Natural killer cell (primary cell): Measurements from ENCODE around the gene CLINT1. TPM values are rescaled to one million over a fixed set of nuclear protein-coding genes. Genes with fewer than 3 reads are reported as not detected.

Source experiments
- ATAC-seq, 3 donors: fragments of 150-1000 bp in 2 of 3; fragments of 200-7000 bp in 1 of 3; cut with Tn5 transposase; 1 replicate in 1 of 3; 2 replicates in 2 of 3; pipeline ENCODE4 v1.10.0; 2021; ENCODE audit warnings: mild to moderate bottlenecking in 2 of 3, moderate library complexity in 2 of 3
- DNase-seq, 2 donors: peaks; one replicate each; pipeline versions ENCODE4 v3.0.0 to v3.0.0-alpha.2; 2013 to 2021; ENCODE audit warnings: mixed read lengths in 1 of 2
- H3K27ac ChIP-seq: one replicate; pipeline ENCODE4 v1.5.1; 2013; ENCODE audit warnings: mild to moderate bottlenecking, low read length
- H3K27me3 ChIP-seq: one replicate; pipeline ENCODE4 v1.6.1; 2013; ENCODE audit warnings: low read length; ENCODE audit not compliant: control insufficient read depth, insufficient read depth
- H3K36me3 ChIP-seq: one replicate; pipeline ENCODE4 v1.6.1; 2013; ENCODE audit warnings: low read length; ENCODE audit not compliant: control insufficient read depth, insufficient read depth
- H3K4me1 ChIP-seq: one replicate; pipeline ENCODE4 v1.6.1; 2013; ENCODE audit warnings: low read length; ENCODE audit not compliant: control insufficient read depth, insufficient read depth
- H3K4me3 ChIP-seq: one replicate; pipeline ENCODE4 v1.5.1; 2013; ENCODE audit warnings: low read length
- H3K9me3 ChIP-seq: one replicate; pipeline ENCODE4 v1.6.1; 2013; ENCODE audit warnings: low read length; ENCODE audit not compliant: control insufficient read depth, insufficient read depth
- H3K27ac Mint-ChIP-seq, 2 donors: one replicate each; pipeline ENCODE4 v1.8.0; 2022; ENCODE audit warnings: mild to moderate bottlenecking in 2 of 2, mixed read lengths in 2 of 2, moderate library complexity in 1 of 2
- H3K27me3 Mint-ChIP-seq, 2 donors: one replicate each; pipeline ENCODE4 v1.8.0; 2022; ENCODE audit warnings: low read depth in 2 of 2, mixed read lengths in 2 of 2
- H3K36me3 Mint-ChIP-seq: one replicate; pipeline ENCODE4 v1.8.0; 2022; ENCODE audit warnings: mixed read lengths
- H3K4me1 Mint-ChIP-seq, 2 donors: one replicate each; pipeline ENCODE4 v1.8.0; 2022; ENCODE audit warnings: mixed read lengths in 2 of 2
- H3K4me3 Mint-ChIP-seq: one replicate; pipeline ENCODE4 v1.8.0; 2022; ENCODE audit warnings: mild to moderate bottlenecking, moderate library complexity, mixed read lengths
- H3K9me3 Mint-ChIP-seq, 2 donors: one replicate each; pipeline ENCODE4 v1.8.0; 2022; ENCODE audit warnings: mixed read lengths in 2 of 2
- CTCF ChIP-seq: fragments of 200-600 bp; IDR thresholded peaks from one replicate; pipeline ENCODE4 v1.8.0; 2022; ENCODE audit warnings: antibody characterized with exemption
- WGBS: methylation state at CpG from one replicate; pipeline ENCODE4 v1.1.7; 2013; ENCODE audit warnings: missing lambda C conversion rate; ENCODE audit not compliant: insufficient coverage; 5-methylcytosine and 5-hydroxymethylcytosine counted together
- intact Hi-C: fragments of 100-400 bp; cut with micrococcal nuclease; formaldehyde crosslinking; loops from one replicate; pipeline ENCODE4 v1.14.2; 2022
- total RNA-seq, 4 donors: library from RNA; stranded (reverse); fragments of 120-200 nt in 1 of 4; gene quantifications; one replicate each; pipeline versions ENCODE4 v1.2.3 to v1.2.4, GENCODE V29; 2013 to 2022

CLINT1 gene
- total RNA-seq, 3 donors from 2014 or later (not counting 1 experiment from before 2014, with no cell fraction given): 111 to 156 (median 132) TPM

GRCh38 chr5:157828105-157828943, 30.6 kb downstream of the CLINT1 start:
- H3K9me3 Mint-ChIP-seq: no peaks in the 10 kb centered on the region
- Histone ChIP-seq H3K9me3 (no peaks in the 10 kb centered on the region), H3K36me3 (no peaks in the 10 kb centered on the region), H3K4me1 (peaks cover 6% of the 10 kb centered on the region), H3K27me3 (no peaks in the 10 kb centered on the region), H3K27ac (peak overlapping the region; percentile 3), H3K4me3 (no peak overlapping the region)
- no peaks in the 10 kb centered on the region for H3K36me3 Mint-ChIP-seq
- peak overlapping the region; percentile 41 for H3K4me3 Mint-ChIP-seq
- ATAC-seq: peak; percentile 43 to 61 (median 49)
- H3K27me3 Mint-ChIP-seq: no peaks in the 10 kb centered on the region
- no peak for DNase-seq
- H3K4me1 Mint-ChIP-seq: peaks cover 39% of the 10 kb centered on the region in 2 donors
- no peak for TF ChIP-seq CTCF
- 37% methylated on average over 5 of the region's 8 CpGs for WGBS
- intact Hi-C loops: no loop called here
- peak overlapping the region; percentile 80 to 85 for H3K27ac Mint-ChIP-seq

GRCh38 chr5:157827423-157827822, 31.5 kb downstream of the CLINT1 start:
- H3K36me3 Mint-ChIP-seq: no peaks in the 10 kb centered on the region
- H3K27ac Mint-ChIP-seq: peak overlapping the region; percentile 80 to 85
- ATAC-seq (no peak), DNase-seq (no peak)
- no CpG with 5 or more reads among the region's 3 CpGs for WGBS
- H3K27me3 Mint-ChIP-seq: no peaks in the 10 kb centered on the region
- Histone ChIP-seq H3K27me3 (no peaks in the 10 kb centered on the region), H3K4me3 (no peak overlapping the region), H3K36me3 (no peaks in the 10 kb centered on the region), H3K27ac (no peak overlapping the region), H3K4me1 (peaks cover 6% of the 10 kb centered on the region), H3K9me3 (no peaks in the 10 kb centered on the region)
- H3K4me3 Mint-ChIP-seq: no peak overlapping the region
- H3K9me3 Mint-ChIP-seq: no peaks in the 10 kb centered on the region
- peaks cover 35 to 37% of the 10 kb centered on the region in 2 donors for H3K4me1 Mint-ChIP-seq
- TF ChIP-seq CTCF: no peak
- intact Hi-C loops: no loop called here

- no peaks in the 10 kb centered on the region for H3K36me3 Mint-ChIP-seq
- ATAC-seq (no peak), DNase-seq (no peak)
- no peaks in the 10 kb centered on the region for H3K9me3 Mint-ChIP-seq
- no peak overlapping the region for H3K4me3 Mint-ChIP-seq
- Histone ChIP-seq H3K27ac (no peak overlapping the region), H3K27me3 (no peaks in the 10 kb centered on the region), H3K4me1 (peaks cover 2% of the 10 kb centered on the region), H3K4me3 (no peak overlapping the region), H3K9me3 (no peaks in the 10 kb centered on the region), H3K36me3 (no peaks in the 10 kb centered on the region)
- H3K4me1 Mint-ChIP-seq: peaks cover 53 to 62% of the 10 kb centered on the region in 2 donors
- 98% methylated on average over 8 of the region's 8 CpGs for WGBS
- no peaks in the 10 kb centered on the region for H3K27me3 Mint-ChIP-seq
- intact Hi-C loops: loop anchor here (5.0 kb wide), 1 partner anchor 34 kb away; the partner anchor contains the start of gene CLINT1
- TF ChIP-seq CTCF: no peak
- H3K27ac Mint-ChIP-seq: no peak overlapping the region
These were observed 35.3 kb downstream of the CLINT1 start for GRCh38 chr5:157823655-157824054.
